ENCODE data around the gene CCL14.

The CCL14 gene

GRCh38 chr17:35953720-35954119 lies 32.8 kb downstream of the CCL14 start:
- Histone ChIP-seq H3K36me3 (ENCODE audit: control insufficient read depth, low read length) (no peaks in the 10 kb centered on the region), H3K4me3 (ENCODE audit: low read length) (no peak overlapping the region), H3K27ac (ENCODE audit: low read depth, low read length) (no peak overlapping the region)

GRCh38 chr17:35949401-35949800 lies 37.1 kb downstream of the CCL14 start:
- Histone ChIP-seq H3K4me2 (ENCODE audit: low read length) (no peak overlapping the region), H3K27ac (ENCODE audit: low read depth, low read length) (no peak overlapping the region), H3K79me2 (ENCODE audit: control insufficient read depth, low read length) (no peaks in the 10 kb centered on the region), H3K4me3 (ENCODE audit: low read length) (no peak overlapping the region), H3K27me3 (ENCODE audit: control insufficient read depth, low read length) (peaks cover 5% of the 10 kb centered on the region; the same call in 1 of the 2 replicates), H3K9me2 (replicated peaks; ENCODE audit: control insufficient read depth, low read length) (no peaks in the 10 kb centered on the region), H3K36me3 (ENCODE audit: control insufficient read depth, low read length) (no peaks in the 10 kb centered on the region), H3K9me3 (ENCODE audit: control insufficient read depth, insufficient read depth, low read length) (no peaks in the 10 kb centered on the region), H3K4me1 (ENCODE audit: control insufficient read depth, low read length) (no peaks in the 10 kb centered on the region), H3F3A (ENCODE audit: control insufficient read depth, insufficient read depth) (no peaks in the 10 kb centered on the region), H4K20me1 (ENCODE audit: control insufficient read depth, insufficient read depth, low read depth, low read length) (no peaks in the 10 kb centered on the region)
- TF ChIP-seq CTCF (IDR thresholded peaks at IDR 0.05; ENCODE audit: low read depth, low read length, poor library complexity, severe bottlenecking) (no peak), EZH2phosphoT487 (IDR thresholded peaks at IDR 0.05; ENCODE audit: borderline replicate concordance, low read length) (no peak)

More at GRCh38 chr17:35953720-35954119, 32.8 kb downstream of the CCL14 start:
- Histone ChIP-seq H3K79me2 (ENCODE audit: control insufficient read depth, low read length) (no peaks in the 10 kb centered on the region), H3K4me1 (ENCODE audit: control insufficient read depth, low read length) (no peaks in the 10 kb centered on the region), H4K20me1 (ENCODE audit: control insufficient read depth, insufficient read depth, low read depth, low read length) (no peaks in the 10 kb centered on the region), H3K9me3 (ENCODE audit: control insufficient read depth, insufficient read depth, low read length) (no peaks in the 10 kb centered on the region), H3K4me2 (ENCODE audit: low read length) (no peak overlapping the region), H3K27me3 (ENCODE audit: control insufficient read depth, low read length) (peaks cover 15% of the 10 kb centered on the region; the same call in 1 of the 2 replicates), H3F3A (ENCODE audit: control insufficient read depth, insufficient read depth) (no peaks in the 10 kb centered on the region), H3K9me2 (replicated peaks; ENCODE audit: control insufficient read depth, low read length) (no peaks in the 10 kb centered on the region)
- TF ChIP-seq EZH2phosphoT487 (IDR thresholded peaks at IDR 0.05; ENCODE audit: borderline replicate concordance, low read length) = no peak
- TF ChIP-seq CTCF (IDR thresholded peaks at IDR 0.05; ENCODE audit: low read depth, low read length, poor library complexity, severe bottlenecking) = no peak

- Histone ChIP-seq H3K27me3 (ENCODE audit: control insufficient read depth, low read length) (0 out of 2 replicates have a peak, but pooled peaks cover 5% of the 10 kb centered on the region), H3F3A (ENCODE audit: control insufficient read depth, insufficient read depth) (no peaks in the 10 kb centered on the region), H3K4me2 (ENCODE audit: low read length) (no peak overlapping the region), H4K20me1 (ENCODE audit: control insufficient read depth, insufficient read depth, low read depth, low read length) (no peaks in the 10 kb centered on the region), H3K4me3 (ENCODE audit: low read length) (no peak overlapping the region), H3K79me2 (ENCODE audit: control insufficient read depth, low read length) (no peaks in the 10 kb centered on the region), H3K27ac (ENCODE audit: low read depth, low read length) (no peak overlapping the region), H3K4me1 (ENCODE audit: control insufficient read depth, low read length) (no peaks in the 10 kb centered on the region), H3K9me2 (replicated peaks; ENCODE audit: control insufficient read depth, low read length) (no peaks in the 10 kb centered on the region), H3K36me3 (ENCODE audit: control insufficient read depth, low read length) (no peaks in the 10 kb centered on the region), H3K9me3 (ENCODE audit: control insufficient read depth, insufficient read depth, low read length) (no peaks in the 10 kb centered on the region)
- TF ChIP-seq CTCF (IDR thresholded peaks at IDR 0.05; ENCODE audit: low read depth, low read length, poor library complexity, severe bottlenecking) (no peak), EZH2phosphoT487 (IDR thresholded peaks at IDR 0.05; ENCODE audit: borderline replicate concordance, low read length) (no peak)
Measured at GRCh38 chr17:35948092-35948491, 38.4 kb downstream of the CCL14 start.

Data from DOHH2 (cell line).